Calu3 (cell line): ENCODE data around the gene CEACAM16. TPM values are rescaled to one million over a fixed set of nuclear protein-coding genes. Genes with fewer than 3 reads are reported as not detected.

ENCODE experiments used
- Bru-seq: library from RNA; stranded (reverse); fragments of 400-500 nt; gene quantifications from one replicate; lab custom pipeline; 2021; lab: Mats Ljungman, UMichigan
- BruChase-seq, 2 experiments: library from RNA; stranded (reverse); fragments of 400-500 nt; gene quantifications; one replicate each; lab custom pipeline; 2021; lab: Mats Ljungman, UMichigan
- BruUV-seq: library from RNA; stranded (reverse); fragments of 400-500 nt; replicated peaks from 2 replicates; lab custom pipeline; 2021; lab: Mats Ljungman, UMichigan
- CTCF ChIA-PET: fragments of 300-600 bp; sonication (Branson Sonifier 250); formaldehyde crosslinking; loops from one replicate; lab custom pipeline; 2022; ENCODE audit warnings: antibody characterized with exemption; lab: Charles Lee
- DNase-seq: peaks from one replicate; pipeline ENCODE4 v3.0.0; 2022
- H3K27ac Mint-ChIP-seq: one replicate; pipeline ENCODE4 v1.8.0; 2022; ENCODE audit warnings: mixed read lengths; ENCODE audit not compliant: unreplicated experiment
- H3K27me3 Mint-ChIP-seq: one replicate; pipeline ENCODE4 v1.8.0; 2022; ENCODE audit warnings: mixed read lengths; ENCODE audit not compliant: unreplicated experiment
- H3K36me3 Mint-ChIP-seq: one replicate; pipeline ENCODE4 v1.8.0; 2022; ENCODE audit warnings: mild to moderate bottlenecking, moderate library complexity, mixed read lengths; ENCODE audit not compliant: insufficient read depth, unreplicated experiment
- H3K4me1 Mint-ChIP-seq: one replicate; pipeline ENCODE4 v1.8.0; 2022; ENCODE audit warnings: mild to moderate bottlenecking, low read depth, mixed read lengths; ENCODE audit not compliant: unreplicated experiment
- H3K4me3 Mint-ChIP-seq: one replicate; pipeline ENCODE4 v1.8.0; 2022; ENCODE audit warnings: mild to moderate bottlenecking, low read depth, moderate library complexity, mixed read lengths; ENCODE audit not compliant: unreplicated experiment
- H3K9me3 Mint-ChIP-seq: one replicate; pipeline ENCODE4 v1.8.0; 2022; ENCODE audit warnings: low read depth, mixed read lengths; ENCODE audit not compliant: unreplicated experiment
- CTCF ChIP-seq: fragments of 200-600 bp; IDR thresholded peaks from one replicate; pipeline ENCODE4 v1.8.0; 2022; ENCODE audit warnings: antibody characterized with exemption; ENCODE audit not compliant: unreplicated experiment
- intact Hi-C: fragments of 100-400 bp; cut with micrococcal nuclease; formaldehyde crosslinking; loops from one replicate; pipeline ENCODE4 v1.10.0; 2022; ENCODE audit not compliant: unreplicated experiment
- long read RNA-seq: library from polyadenylated mRNA; stranded (forward); transcript quantifications from one replicate; pipeline ENCODE4 v2.0.0, GENCODE V29; 2022
- total RNA-seq: library from RNA; stranded (reverse); gene quantifications from 2 replicates; pipeline ENCODE4 v1.2.3, GENCODE V29; 2022

The CEACAM16 gene
- total RNA-seq (0.38 TPM in 1 of 2 replicates, not detected in the other), Bru-seq, nascent RNA (percentile 7 among the genes with signal in this experiment), BruChase-seq, experiment 1, labeled RNA remaining after a 6-hour chase (percentile 31 among the genes with signal in this experiment), BruChase-seq, experiment 2, labeled RNA remaining after a 2-hour chase (percentile 14 among the genes with signal in this experiment)
- long read RNA-seq, result 0 reads

DNA sequence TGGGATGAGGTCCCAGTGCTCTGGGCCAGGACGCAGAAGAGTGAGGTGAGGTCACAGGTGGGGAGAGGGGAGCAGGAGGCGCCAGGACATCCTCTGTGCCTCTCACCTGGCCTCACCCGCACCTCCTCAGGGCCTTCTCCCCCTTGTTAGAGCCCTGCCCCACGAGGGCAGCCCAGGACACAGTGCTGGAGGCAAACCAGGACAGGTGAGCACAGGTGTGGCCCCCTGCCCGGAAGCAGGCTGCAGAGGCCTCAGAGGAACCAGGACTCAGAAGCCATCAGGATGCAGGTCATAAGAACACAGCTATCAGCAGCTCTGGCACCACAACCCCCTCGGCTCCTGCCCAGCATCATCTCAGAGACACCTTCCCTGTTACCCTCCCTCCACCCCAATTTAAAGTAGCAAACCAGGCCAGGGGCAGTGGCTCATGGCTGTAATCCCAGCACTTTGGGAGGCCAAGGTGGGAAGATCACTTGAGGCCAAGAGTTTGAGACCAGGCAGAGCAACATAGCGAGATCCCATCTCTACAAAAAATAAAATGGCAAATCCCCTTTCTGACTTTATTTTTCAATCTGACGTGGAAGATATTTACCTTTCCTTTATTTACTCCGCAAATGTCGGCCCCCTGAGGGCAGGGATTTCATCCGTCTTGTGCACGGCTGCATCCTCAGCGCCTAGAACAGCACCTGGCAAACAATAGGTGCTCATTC lies at the start of gene CEACAM16:
Gene CEACAM16 (plus strand): TSS at position 660 of the 710 bp plus-strand sequence. CDS start 2,306 bp downstream, outside the sequence.
- CTCF ChIA-PET, result no interaction called here
- Mint-ChIP-seq H3K9me3 (no peaks in the 10 kb centered on the region), H3K4me3 (no peak within 1 kb of the TSS), H3K27ac (no peak within 1 kb of the TSS), H3K36me3 (peaks cover 19% of the 10 kb centered on the region), H3K27me3 (no peaks in the 10 kb centered on the region), H3K4me1 (peaks cover 45% of the 10 kb centered on the region)
- no peak for DNase-seq
- BruUV-seq, result no TSS peak
- TF ChIP-seq CTCF, result no peak
- intact Hi-C loops, result no loop called here

- DNase-seq, result no peak
- peaks cover 94% of the 10 kb centered on the region for H3K36me3 Mint-ChIP-seq
These were observed 49.3 kb upstream of the CEACAM16 start for GRCh38 chr19:44649578-44650145.

GRCh38 chr19:44653343-44653742 lies 45.6 kb upstream of the CEACAM16 start:
- H3K9me3 Mint-ChIP-seq, result no peaks in the 10 kb centered on the region
- H3K4me1 Mint-ChIP-seq, result peaks cover 82% of the 10 kb centered on the region
- peaks cover 96% of the 10 kb centered on the region for H3K36me3 Mint-ChIP-seq
- H3K27me3 Mint-ChIP-seq, result no peaks in the 10 kb centered on the region
- DNase-seq, result no peak
- H3K27ac Mint-ChIP-seq, result peak overlapping the region; percentile 43
- intact Hi-C loops, result no loop called here
- TF ChIP-seq CTCF, result no peak
- BruUV-seq, result no TSS peak
- CTCF ChIA-PET, result interaction anchor here (5.1 kb wide), 1 partner anchor 82 kb away, joined by 40 read pairs; no protein-coding TSS in a partner anchor
- no peak overlapping the region for H3K4me3 Mint-ChIP-seq

More at GRCh38 chr19:44649578-44650145, 49.3 kb upstream of the CEACAM16 start:
- Mint-ChIP-seq H3K27me3 (no peaks in the 10 kb centered on the region), H3K4me3 (no peak overlapping the region), H3K4me1 (peaks cover 74% of the 10 kb centered on the region), H3K9me3 (no peaks in the 10 kb centered on the region), H3K27ac (peak overlapping the region; percentile 71)
- intact Hi-C loops, result no loop called here
- TF ChIP-seq CTCF, result no peak
- no TSS peak for BruUV-seq
- CTCF ChIA-PET, result interaction anchor here (0.6 kb wide), 1 partner anchor 1727 kb away, joined by 5 read pairs; no protein-coding TSS in a partner anchor

- H3K27ac Mint-ChIP-seq, result peak overlapping the region; percentile 43
- BruUV-seq, result no TSS peak
These were observed 44.8 kb upstream of the CEACAM16 start for GRCh38 chr19:44653977-44654774.

More at GRCh38 chr19:44653977-44654774, 44.8 kb upstream of the CEACAM16 start:
- intact Hi-C loops, result no loop called here
- peak overlapping the region; percentile 33 for H3K4me3 Mint-ChIP-seq
- H3K27me3 Mint-ChIP-seq, result no peaks in the 10 kb centered on the region
- peaks cover 73% of the 10 kb centered on the region for H3K4me1 Mint-ChIP-seq
- no peaks in the 10 kb centered on the region for H3K9me3 Mint-ChIP-seq
- TF ChIP-seq CTCF, result peak; percentile 88
- H3K36me3 Mint-ChIP-seq, result peaks cover 96% of the 10 kb centered on the region
- CTCF ChIA-PET, result interaction anchor here (0.6 to 5.1 kb wide), 16 partner anchors 9 to 124 kb away, joined by 3 to 40 read pairs (median 4); partner anchors contain the start of gene PVR
- peak; percentile 91 for DNase-seq
